ENCODE results near the gene FMNL2.

Gene FMNL2

GRCh38 chr2:152376385-152376784 is 41.4 kb downstream of the FMNL2 start (continued):
- TF ChIP-seq, protein P1, sequence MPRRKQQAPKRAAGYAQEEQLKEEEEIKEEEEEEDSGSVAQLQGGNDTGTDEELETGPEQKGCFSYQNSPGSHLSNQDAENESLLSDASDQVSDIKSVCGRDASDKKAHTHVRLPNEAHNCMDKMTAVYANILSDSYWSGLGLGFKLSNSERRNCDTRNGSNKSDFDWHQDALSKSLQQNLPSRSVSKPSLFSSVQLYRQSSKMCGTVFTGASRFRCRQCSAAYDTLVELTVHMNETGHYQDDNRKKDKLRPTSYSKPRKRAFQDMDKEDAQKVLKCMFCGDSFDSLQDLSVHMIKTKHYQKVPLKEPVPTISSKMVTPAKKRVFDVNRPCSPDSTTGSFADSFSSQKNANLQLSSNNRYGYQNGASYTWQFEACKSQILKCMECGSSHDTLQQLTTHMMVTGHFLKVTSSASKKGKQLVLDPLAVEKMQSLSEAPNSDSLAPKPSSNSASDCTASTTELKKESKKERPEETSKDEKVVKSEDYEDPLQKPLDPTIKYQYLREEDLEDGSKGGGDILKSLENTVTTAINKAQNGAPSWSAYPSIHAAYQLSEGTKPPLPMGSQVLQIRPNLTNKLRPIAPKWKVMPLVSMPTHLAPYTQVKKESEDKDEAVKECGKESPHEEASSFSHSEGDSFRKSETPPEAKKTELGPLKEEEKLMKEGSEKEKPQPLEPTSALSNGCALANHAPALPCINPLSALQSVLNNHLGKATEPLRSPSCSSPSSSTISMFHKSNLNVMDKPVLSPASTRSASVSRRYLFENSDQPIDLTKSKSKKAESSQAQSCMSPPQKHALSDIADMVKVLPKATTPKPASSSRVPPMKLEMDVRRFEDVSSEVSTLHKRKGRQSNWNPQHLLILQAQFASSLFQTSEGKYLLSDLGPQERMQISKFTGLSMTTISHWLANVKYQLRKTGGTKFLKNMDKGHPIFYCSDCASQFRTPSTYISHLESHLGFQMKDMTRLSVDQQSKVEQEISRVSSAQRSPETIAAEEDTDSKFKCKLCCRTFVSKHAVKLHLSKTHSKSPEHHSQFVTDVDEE (CRISPR knock-in tag; IDR thresholded peaks at IDR 0.05): no peak
- TF ChIP-seq ZNF8 (CRISPR knock-in tag; IDR thresholded peaks at IDR 0.05) (no peak), SNAI2 (CRISPR knock-in tag; IDR thresholded peaks at IDR 0.05) (no peak), ZFP3 (CRISPR knock-in tag; IDR thresholded peaks at IDR 0.05) (no peak), PPARA (CRISPR knock-in tag; IDR thresholded peaks at IDR 0.05; ENCODE audit: borderline replicate concordance) (no peak), BACH2 (CRISPR knock-in tag; IDR thresholded peaks at IDR 0.05; ENCODE audit: borderline replicate concordance) (no peak), PATZ1 (CRISPR knock-in tag; IDR thresholded peaks at IDR 0.05; ENCODE audit: borderline replicate concordance) (no peak)

- TF ChIP-seq ZNF70 (CRISPR knock-in tag; IDR thresholded peaks at IDR 0.05) (no peak), ISL1 (CRISPR knock-in tag; IDR thresholded peaks at IDR 0.05) (no peak), TOX (CRISPR knock-in tag; IDR thresholded peaks at IDR 0.05; ENCODE audit: borderline replicate concordance) (no peak), ZC3H10 (CRISPR knock-in tag; IDR thresholded peaks at IDR 0.05) (no peak), ZFP30 (CRISPR knock-in tag; IDR thresholded peaks at IDR 0.05) (no peak), CSDC2 (CRISPR knock-in tag; IDR thresholded peaks at IDR 0.05) (no peak), CREB5 (CRISPR knock-in tag; IDR thresholded peaks at IDR 0.05; ENCODE audit: low read depth) (no peak), BACH2 (CRISPR knock-in tag; IDR thresholded peaks at IDR 0.05; ENCODE audit: borderline replicate concordance) (no peak)
- ATAC-seq: peak; percentile 43
These were observed 42.0 kb downstream of the FMNL2 start for GRCh38 chr2:152376968-152377367.

DNA sequence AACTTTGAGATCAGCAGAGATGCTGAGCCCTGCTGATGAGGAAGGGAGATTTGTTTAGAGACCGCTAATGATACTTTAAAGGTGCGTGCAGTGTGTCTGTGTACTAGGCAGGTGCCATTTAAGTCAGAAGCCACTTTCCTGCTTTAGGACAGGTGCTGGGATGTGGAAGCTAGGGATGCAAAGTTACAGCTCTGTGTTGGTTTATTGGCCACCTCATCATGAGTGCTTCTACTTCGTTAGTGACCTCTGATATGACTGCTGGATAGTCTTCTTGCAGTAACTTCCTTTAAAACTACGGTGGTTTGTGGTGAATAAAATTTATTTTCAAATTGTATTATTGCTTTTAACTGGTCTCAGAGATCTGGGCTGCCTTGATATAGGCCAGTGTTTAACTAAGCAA is 44.1 kb downstream of the FMNL2 start:
- no peak for TF ChIP-seq ARNTL (CRISPR knock-in tag; IDR thresholded peaks at IDR 0.05; ENCODE audit: borderline replicate concordance, low read depth)
- no peak for TF ChIP-seq ZC3H10 (CRISPR knock-in tag; IDR thresholded peaks at IDR 0.05)
- TF ChIP-seq SNAI2 (CRISPR knock-in tag; IDR thresholded peaks at IDR 0.05): no peak
- TF ChIP-seq OSR1 (CRISPR knock-in tag; IDR thresholded peaks at IDR 0.05): no peak
- ATAC-seq: no peak

- no peak; the same call in 2 of the 3 replicates for ATAC-seq
- no peak for TF ChIP-seq ARNTL (CRISPR knock-in tag; IDR thresholded peaks at IDR 0.05; ENCODE audit: borderline replicate concordance, low read depth)
- TF ChIP-seq ZNF70 (CRISPR knock-in tag; IDR thresholded peaks at IDR 0.05): no peak
- no peak for TF ChIP-seq ZFP30 (CRISPR knock-in tag; IDR thresholded peaks at IDR 0.05)
- no peak for TF ChIP-seq ZFP3 (CRISPR knock-in tag; IDR thresholded peaks at IDR 0.05)
- no peak for TF ChIP-seq ZNF565 (CRISPR knock-in tag; conservative IDR thresholded peaks at IDR 0.05; ENCODE audit: low read depth)
- no peak for TF ChIP-seq PPARA (CRISPR knock-in tag; IDR thresholded peaks at IDR 0.05; ENCODE audit: borderline replicate concordance)
These were observed 45.5 kb downstream of the FMNL2 start for GRCh38 chr2:152380261-152381055.

- TF ChIP-seq RARB (CRISPR knock-in tag; IDR thresholded peaks at IDR 0.05): no peak
- TF ChIP-seq, protein P1 (CRISPR knock-in tag; IDR thresholded peaks at IDR 0.05): no peak
- TF ChIP-seq ZFP3 (CRISPR knock-in tag; IDR thresholded peaks at IDR 0.05): no peak
- TF ChIP-seq PPARA (CRISPR knock-in tag; IDR thresholded peaks at IDR 0.05; ENCODE audit: borderline replicate concordance): no peak
- TF ChIP-seq ZFP30 (CRISPR knock-in tag; IDR thresholded peaks at IDR 0.05): no peak
- no peak for TF ChIP-seq ISL1 (CRISPR knock-in tag; IDR thresholded peaks at IDR 0.05)
- TF ChIP-seq SNAI2 (CRISPR knock-in tag; IDR thresholded peaks at IDR 0.05): no peak
- no peak for TF ChIP-seq ZNF70 (CRISPR knock-in tag; IDR thresholded peaks at IDR 0.05)
- no peak for TF ChIP-seq TCF4 (CRISPR knock-in tag; IDR thresholded peaks at IDR 0.05; ENCODE audit: borderline replicate concordance)
- no peak for TF ChIP-seq TOX (CRISPR knock-in tag; IDR thresholded peaks at IDR 0.05; ENCODE audit: borderline replicate concordance)
- no peak for TF ChIP-seq CSRNP3 (CRISPR knock-in tag; IDR thresholded peaks at IDR 0.05)
- TF ChIP-seq ZNF565 (CRISPR knock-in tag; conservative IDR thresholded peaks at IDR 0.05; ENCODE audit: low read depth): no peak
- TF ChIP-seq ARNTL (CRISPR knock-in tag; IDR thresholded peaks at IDR 0.05; ENCODE audit: borderline replicate concordance, low read depth): no peak
- TF ChIP-seq GLIS3 (CRISPR knock-in tag; IDR thresholded peaks at IDR 0.05): no peak
- ATAC-seq: peak; percentile 51; the same call in 2 of the 3 replicates
These were observed 48.7 kb downstream of the FMNL2 start for GRCh38 chr2:152383702-152384101.
